DND-41 (cell line): ENCODE data around the gene TXNIP.

ENCODE experiments used
- ATAC-seq: fragments of 200-7000 bp; cut with Tn5 transposase; 3 replicates; pipeline ENCODE4 v1.9.1; 2021; ENCODE audit warnings: low read depth; ENCODE audit not compliant: insufficient read depth
- DNase-seq: peaks from one replicate; pipeline ENCODE4 v3.0.0-alpha.2; 2020
- H2AFZ ChIP-seq: 2 replicates; pipeline ENCODE4 v1.6.0; 2012; ENCODE audit warnings: low read depth, low read length
- H3K27ac ChIP-seq: 2 replicates; pipeline ENCODE4 v1.5.1; 2012; ENCODE audit warnings: low read length, inconsistent platforms
- H3K27me3 ChIP-seq: fragments of 200-600 bp; sonication (generic); 2 replicates; pipeline ENCODE4 v1.6.0; 2012; ENCODE audit warnings: low read length, mild to moderate bottlenecking, inconsistent platforms; ENCODE audit not compliant: insufficient read depth, poor library complexity
- H3K36me3 ChIP-seq: 2 replicates; pipeline ENCODE4 v1.5.1; 2012; ENCODE audit warnings: low read length, inconsistent platforms; ENCODE audit not compliant: insufficient read depth
- H3K4me1 ChIP-seq: 2 replicates; pipeline ENCODE4 v1.5.1; 2012; ENCODE audit warnings: mild to moderate bottlenecking, low read length; ENCODE audit not compliant: insufficient read depth
- H3K4me2 ChIP-seq: 2 replicates; pipeline ENCODE4 v1.6.0; 2012; ENCODE audit warnings: mild to moderate bottlenecking, moderate library complexity, low read length, inconsistent platforms; ENCODE audit not compliant: insufficient read depth
- H3K4me3 ChIP-seq, 2 experiments: fragments of 200-600 bp in 1 of 2; shearing (Covaris generic) in 1 of 2; 2 replicates each; pipeline ENCODE4 v1.5.1; 2012 to 2016; ENCODE audit warnings: inconsistent platforms in 2 of 2, low read length in 2 of 2, mild to moderate bottlenecking in 2 of 2, low read depth in 1 of 2, moderate library complexity in 1 of 2
- H3K79me2 ChIP-seq: 2 replicates; pipeline ENCODE4 v1.6.0; 2012; ENCODE audit warnings: low read length, inconsistent platforms; ENCODE audit not compliant: insufficient read depth
- H3K9ac ChIP-seq: 2 replicates; pipeline ENCODE4 v1.6.0; 2012; ENCODE audit warnings: low read depth, mild to moderate bottlenecking, inconsistent platforms, low read length, moderate library complexity
- H3K9me3 ChIP-seq: 2 replicates; pipeline ENCODE4 v1.5.1; 2012; ENCODE audit warnings: low read length, moderate library complexity, mild to moderate bottlenecking, inconsistent platforms; ENCODE audit not compliant: insufficient read depth, severe bottlenecking
- H4K20me1 ChIP-seq: 2 replicates; pipeline ENCODE4 v1.6.0; 2012; ENCODE audit warnings: low read length; ENCODE audit not compliant: insufficient read depth
- EZH2 ChIP-seq: IDR thresholded peaks from 3 replicates; pipeline ENCODE4 v1.6.1; 2012; ENCODE audit warnings: borderline replicate concordance, low read depth, mild to moderate bottlenecking, moderate library complexity, low read length, inconsistent platforms; ENCODE audit not compliant: severe bottlenecking
- TF ChIP-seq, protein P1 (sequence below): IDR thresholded peaks from 2 replicates; pipeline ENCODE4 v1.5.1; 2012; ENCODE audit warnings: borderline replicate concordance, low read length, moderate library complexity, mild to moderate bottlenecking; ENCODE audit not compliant: poor library complexity, severe bottlenecking; ENCODE audit errors: extremely low read depth

The TXNIP gene

DNA sequence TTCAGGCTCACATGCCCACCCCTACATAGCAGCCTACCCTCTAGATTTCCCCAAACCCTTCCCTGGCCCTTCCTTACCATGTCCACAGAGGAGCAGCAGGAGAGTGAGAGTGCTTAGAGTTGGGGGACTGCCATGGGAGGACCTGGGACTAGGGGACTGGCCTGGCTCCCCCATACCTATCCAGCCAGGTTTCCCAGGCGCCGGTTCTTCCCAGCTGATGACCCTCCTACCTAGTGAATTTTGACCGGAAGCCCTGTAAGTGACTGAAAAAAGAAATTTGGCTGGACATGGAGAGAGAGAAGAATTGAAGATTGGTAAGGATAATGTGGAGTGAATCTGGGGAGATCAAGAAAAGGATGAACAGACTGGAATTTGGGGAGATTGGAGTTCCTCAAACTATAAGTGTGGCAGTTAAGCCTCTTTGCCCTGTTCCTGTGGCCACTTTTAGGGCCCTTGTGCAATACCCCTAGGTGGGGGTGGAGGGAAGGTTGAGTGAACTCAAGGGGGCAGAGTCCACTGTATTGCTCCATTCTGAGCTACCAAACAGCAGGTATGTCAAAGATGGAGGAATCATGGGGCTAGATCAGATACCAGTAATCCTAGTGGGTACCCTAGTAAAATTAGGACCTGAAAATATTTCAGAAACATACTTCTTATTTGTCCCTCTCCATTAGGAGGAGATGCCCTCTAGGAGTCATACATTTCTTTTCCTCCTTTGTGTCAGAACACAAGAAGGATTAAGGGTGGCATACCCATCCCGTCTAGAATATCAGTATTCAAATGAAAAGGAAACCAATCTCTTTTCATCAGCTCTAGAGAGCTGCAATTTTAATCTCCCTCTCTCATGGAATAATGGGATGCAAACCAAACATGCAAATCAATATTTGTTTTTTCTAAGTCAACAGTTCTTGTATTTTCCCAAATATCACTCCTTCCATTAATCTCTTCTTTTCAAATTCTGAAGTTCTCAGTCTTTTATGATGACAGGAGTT, 24.0 kb upstream of the TXNIP start:
- Histone ChIP-seq H3K27ac (no peak overlapping the region), H3K9ac (no peak overlapping the region), H3K4me2 (no peak overlapping the region), H2AFZ (no peak overlapping the region), H3K27me3 (peaks cover 7% of the 10 kb centered on the region), H3K4me1 (no peaks in the 10 kb centered on the region), H3K4me3 (no peak overlapping the region), H4K20me1 (no peaks in the 10 kb centered on the region), H3K79me2 (no peaks in the 10 kb centered on the region), H3K9me3 (no peaks in the 10 kb centered on the region), H3K36me3 (no peaks in the 10 kb centered on the region)
- ATAC-seq = no peak
- no peak for DNase-seq
- TF ChIP-seq, protein P1, sequence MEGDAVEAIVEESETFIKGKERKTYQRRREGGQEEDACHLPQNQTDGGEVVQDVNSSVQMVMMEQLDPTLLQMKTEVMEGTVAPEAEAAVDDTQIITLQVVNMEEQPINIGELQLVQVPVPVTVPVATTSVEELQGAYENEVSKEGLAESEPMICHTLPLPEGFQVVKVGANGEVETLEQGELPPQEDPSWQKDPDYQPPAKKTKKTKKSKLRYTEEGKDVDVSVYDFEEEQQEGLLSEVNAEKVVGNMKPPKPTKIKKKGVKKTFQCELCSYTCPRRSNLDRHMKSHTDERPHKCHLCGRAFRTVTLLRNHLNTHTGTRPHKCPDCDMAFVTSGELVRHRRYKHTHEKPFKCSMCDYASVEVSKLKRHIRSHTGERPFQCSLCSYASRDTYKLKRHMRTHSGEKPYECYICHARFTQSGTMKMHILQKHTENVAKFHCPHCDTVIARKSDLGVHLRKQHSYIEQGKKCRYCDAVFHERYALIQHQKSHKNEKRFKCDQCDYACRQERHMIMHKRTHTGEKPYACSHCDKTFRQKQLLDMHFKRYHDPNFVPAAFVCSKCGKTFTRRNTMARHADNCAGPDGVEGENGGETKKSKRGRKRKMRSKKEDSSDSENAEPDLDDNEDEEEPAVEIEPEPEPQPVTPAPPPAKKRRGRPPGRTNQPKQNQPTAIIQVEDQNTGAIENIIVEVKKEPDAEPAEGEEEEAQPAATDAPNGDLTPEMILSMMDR = no peak
- TF ChIP-seq EZH2 = no peak

DNA sequence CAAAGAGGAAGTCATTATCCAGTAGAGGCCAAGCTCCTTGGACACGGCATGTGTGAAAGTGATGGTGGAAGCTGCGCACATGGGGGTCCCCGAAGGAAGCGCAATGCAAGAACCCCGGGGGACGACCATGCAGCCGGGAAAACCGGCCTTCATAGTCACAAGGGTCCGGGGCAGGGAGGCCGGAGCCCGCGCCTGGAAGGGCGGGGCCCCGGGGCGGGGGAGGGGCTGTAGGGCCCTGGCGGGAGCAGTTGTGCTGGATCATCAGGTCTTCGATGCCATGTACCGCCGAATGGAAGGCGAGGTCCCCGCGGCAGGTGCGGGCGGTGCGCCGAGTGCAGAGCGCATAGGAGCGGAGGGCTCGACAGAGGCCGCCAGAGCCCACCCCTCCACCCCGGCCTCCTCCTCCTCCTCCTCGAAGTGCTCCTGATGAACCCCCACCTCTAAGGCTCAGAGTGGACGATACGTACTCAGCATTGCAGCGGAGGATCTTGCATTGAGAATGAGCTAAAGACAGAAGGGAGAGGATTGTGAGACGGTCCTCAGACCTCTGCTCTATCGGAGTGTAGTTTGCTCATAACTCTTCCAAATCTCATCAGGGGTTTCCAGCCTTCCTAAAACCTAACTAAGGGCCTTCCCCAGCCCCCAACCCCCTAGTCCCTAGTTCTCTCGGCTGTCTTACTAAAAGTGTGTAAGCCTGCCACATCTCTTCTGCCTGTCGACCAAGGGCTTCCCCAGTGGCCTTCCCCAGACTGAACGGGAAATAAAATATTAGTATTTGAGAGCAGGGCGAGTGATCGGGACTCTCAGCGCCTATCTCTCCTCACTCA, 23.1 kb upstream of the TXNIP start:
- Histone ChIP-seq H3K27me3 (peaks cover 10% of the 10 kb centered on the region), H3K4me3 (no peak overlapping the region)

DNA sequence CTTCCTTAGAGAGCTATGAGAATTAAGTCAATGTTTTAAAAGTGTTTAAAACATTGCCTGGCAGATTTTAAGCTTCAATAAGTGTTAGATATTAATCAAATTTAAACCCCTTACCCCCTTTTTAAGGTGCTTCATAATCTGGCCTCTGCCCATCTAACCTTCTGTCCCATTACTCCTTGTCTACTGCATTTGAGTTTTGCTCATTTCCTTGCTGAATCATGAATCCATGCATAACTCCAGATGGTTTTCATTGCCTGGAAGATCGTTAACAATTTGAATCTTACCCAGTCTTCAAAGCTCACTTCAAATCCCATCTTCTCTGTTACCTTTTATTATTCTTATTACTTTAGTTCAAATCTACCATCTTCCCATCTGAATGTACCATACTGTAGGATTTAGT, 20.5 kb upstream of the TXNIP start:
- no peak for ATAC-seq
- H3K9ac ChIP-seq = no peak overlapping the region
- H3K27ac ChIP-seq = no peak overlapping the region
- no peak overlapping the region for H2AFZ ChIP-seq
- no peaks in the 10 kb centered on the region for H4K20me1 ChIP-seq
- DNase-seq = no peak
- H3K79me2 ChIP-seq = no peaks in the 10 kb centered on the region
- H3K4me2 ChIP-seq = no peak overlapping the region
- TF ChIP-seq, protein P1 = no peak
- TF ChIP-seq EZH2 = no peak
- no peak overlapping the region for H3K4me3 ChIP-seq
- H3K9me3 ChIP-seq = no peaks in the 10 kb centered on the region
- peaks cover 11% of the 10 kb centered on the region for H3K27me3 ChIP-seq
- H3K36me3 ChIP-seq = no peaks in the 10 kb centered on the region
- peaks cover 4% of the 10 kb centered on the region; the same call in 1 of the 2 replicates for H3K4me1 ChIP-seq

More for the DNA sequence above, 23.1 kb upstream of the TXNIP start:
- H3K36me3 ChIP-seq = no peaks in the 10 kb centered on the region
- H3K9me3 ChIP-seq = no peaks in the 10 kb centered on the region
- H2AFZ ChIP-seq = no peak overlapping the region
- TF ChIP-seq, protein P1 = no peak
- no peak for TF ChIP-seq EZH2
- no peaks in the 10 kb centered on the region for H3K79me2 ChIP-seq
- H3K27ac ChIP-seq = no peak overlapping the region
- DNase-seq = no peak
- no peak overlapping the region for H3K9ac ChIP-seq
- ATAC-seq = no peak
- H4K20me1 ChIP-seq = no peaks in the 10 kb centered on the region
- H3K4me1 ChIP-seq = no peaks in the 10 kb centered on the region
- H3K4me2 ChIP-seq = no peak overlapping the region
